HS-5 (cell line): ENCODE data around the gene SEZ6L.
"Not testable (repeated sequence)": the region's sequence is repeated elsewhere in the genome, so short reads cannot be mapped to it uniquely, and the experiment has no call there.

Experiments used
- DNase-seq: peaks from one replicate; pipeline ENCODE4 v3.0.0-alpha.2; 2012; ENCODE audit warnings: low read depth

Gene SEZ6L

DNA sequence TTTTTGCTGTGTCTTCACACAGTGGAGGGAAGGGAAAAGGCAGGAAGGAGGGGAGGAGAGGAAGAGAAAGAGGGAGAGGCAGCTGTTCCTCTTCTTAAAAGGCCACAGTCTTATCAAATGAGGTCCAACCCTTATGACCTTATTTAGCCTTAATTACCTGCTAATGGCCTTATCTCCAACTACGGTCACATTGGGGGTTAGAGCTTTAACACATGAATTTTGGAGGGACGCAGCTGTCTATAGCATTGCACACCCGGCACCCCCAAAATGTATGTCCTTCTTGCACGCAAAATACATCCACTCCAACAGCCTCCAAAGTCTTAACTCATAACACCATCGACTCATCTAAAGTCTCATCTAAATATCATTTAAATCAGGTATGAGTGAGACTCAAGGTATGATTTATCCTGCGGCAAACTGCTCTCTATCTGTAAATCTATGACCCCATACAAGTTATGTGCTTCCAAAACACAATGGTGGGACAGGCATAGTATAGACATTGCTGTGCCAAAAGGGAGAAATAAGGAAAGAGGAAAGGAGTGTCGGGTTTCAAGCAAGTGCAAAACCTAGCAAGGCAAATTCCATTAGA, 214.8 kb downstream of the SEZ6L start:
- no peak for DNase-seq

DNA sequence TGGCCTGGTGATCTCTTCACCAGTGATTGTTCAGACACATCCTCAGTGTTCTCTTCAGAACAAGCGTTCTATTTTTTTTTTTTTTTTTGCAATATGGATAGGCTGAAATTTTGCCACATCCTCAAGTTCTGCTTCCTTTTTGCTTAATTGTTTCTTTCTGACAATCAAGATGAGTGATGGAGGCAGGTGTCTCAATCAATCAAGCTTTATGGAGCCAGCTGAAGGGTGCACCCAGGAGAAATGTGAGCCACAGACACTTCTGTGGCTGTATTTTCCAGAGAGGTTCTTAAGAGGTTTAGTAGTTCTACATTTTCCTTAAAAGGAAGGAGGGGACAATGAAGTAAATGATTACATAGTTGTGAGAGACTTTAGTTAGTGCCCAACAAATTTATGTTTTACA, 215.9 kb downstream of the SEZ6L start:
- no peak for DNase-seq

GRCh38 chr22:26389125-26389524, 219.9 kb downstream of the SEZ6L start:
- no peak for DNase-seq

DNA sequence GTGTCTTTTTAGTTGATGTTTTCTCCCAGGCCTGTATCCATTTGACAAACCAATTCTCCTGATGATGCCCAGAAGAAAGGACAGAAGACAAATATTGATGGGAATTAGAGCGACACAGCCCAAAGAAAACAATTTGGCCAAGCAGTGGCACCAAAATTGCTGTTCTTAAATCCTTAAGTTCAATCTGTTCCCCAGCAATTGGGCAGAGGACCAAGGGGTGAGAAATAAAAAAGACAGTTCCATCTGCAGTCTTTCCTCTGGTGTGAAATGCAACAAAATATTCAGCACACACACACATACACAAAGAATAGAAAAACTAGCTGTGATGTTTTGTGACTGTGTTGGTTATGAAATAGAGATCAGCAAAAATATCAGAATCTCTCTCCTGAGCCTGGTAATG, 221.8 kb downstream of the SEZ6L start:
- DNase-seq: no peak

DNA sequence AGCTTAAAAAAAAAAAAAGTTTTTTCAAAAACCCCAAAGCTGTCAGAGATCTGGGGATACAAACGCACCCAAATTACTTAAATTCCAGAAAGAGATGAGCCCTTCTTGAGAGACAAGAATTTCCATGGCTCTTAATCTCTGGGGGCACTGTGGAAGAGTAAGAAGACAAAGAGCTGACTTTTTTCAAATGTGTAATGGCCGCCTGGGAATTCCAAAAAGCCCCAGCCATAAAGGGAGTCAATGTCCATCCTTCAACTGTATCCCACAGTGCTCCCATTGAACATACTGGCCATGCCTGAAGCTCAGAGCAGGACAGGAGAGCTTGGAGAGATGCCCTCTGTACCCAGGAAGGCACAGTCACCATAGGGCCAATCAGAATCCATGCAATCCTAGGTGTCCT, 222.4 kb downstream of the SEZ6L start:
- DNase-seq: no peak

- DNase-seq: no peak
Measured at GRCh38 chr22:26393929-26394328, 224.7 kb downstream of the SEZ6L start.

DNA sequence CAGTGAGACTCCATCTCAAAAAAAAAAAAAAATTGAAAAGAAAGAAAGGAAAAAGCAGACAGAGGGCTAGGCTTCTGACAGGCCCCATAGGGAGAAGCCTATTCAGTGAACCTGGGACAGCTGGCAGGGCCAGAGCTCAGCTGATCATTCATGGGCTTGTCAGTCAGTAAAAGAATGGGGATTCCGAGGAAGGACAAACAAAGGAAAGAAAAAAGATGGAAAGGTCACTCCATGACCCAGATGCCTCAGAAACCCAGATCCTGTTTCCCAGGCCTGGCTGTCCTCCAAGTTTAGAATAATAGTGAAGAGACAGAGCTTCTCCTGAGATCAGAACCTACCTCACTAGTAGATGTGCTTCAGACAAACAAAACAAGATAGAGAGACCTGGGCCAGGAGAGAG, 225.5 kb downstream of the SEZ6L start:
- no peak for DNase-seq

DNA sequence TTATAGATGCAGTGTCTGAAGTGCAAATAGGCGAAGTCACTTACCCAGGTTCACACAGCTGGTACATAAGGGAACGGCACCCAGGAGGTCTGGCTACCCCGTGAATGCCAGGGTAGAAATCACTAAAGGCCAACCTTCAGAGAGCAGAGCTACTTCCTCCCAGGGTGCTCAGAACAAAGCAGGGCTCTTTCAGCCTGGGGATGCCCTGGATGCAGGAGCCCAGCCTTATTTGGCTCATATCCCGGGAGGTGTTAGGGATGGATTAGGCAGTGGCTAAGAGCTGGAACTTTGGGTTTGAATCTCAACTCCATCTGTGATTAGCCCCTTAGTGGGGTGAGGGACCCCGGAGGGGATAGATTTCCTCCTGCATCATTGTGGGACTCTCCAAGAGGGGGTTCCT, 226.7 kb downstream of the SEZ6L start:
- no peak for DNase-seq

- DNase-seq: peak; percentile 50
Measured at GRCh38 chr22:26398741-26399153, 229.5 kb downstream of the SEZ6L start.

- no peak for DNase-seq
Measured at GRCh38 chr22:26399289-26399688, 230.0 kb downstream of the SEZ6L start.

- no peak for DNase-seq
Measured at GRCh38 chr22:26401726-26402125, 232.5 kb downstream of the SEZ6L start.

- no peak for DNase-seq
Measured at GRCh38 chr22:26404851-26405421, 235.7 kb downstream of the SEZ6L start.

GRCh38 chr22:26406118-26406517, 236.9 kb downstream of the SEZ6L start:
- no peak for DNase-seq

GRCh38 chr22:26408562-26409220, 239.4 kb downstream of the SEZ6L start:
- not testable (repeated sequence) for DNase-seq

- no peak for DNase-seq
Measured at GRCh38 chr22:26409719-26410335, 240.6 kb downstream of the SEZ6L start.

- no peak for DNase-seq
Measured at GRCh38 chr22:26410386-26410785, 241.1 kb downstream of the SEZ6L start.

DNA sequence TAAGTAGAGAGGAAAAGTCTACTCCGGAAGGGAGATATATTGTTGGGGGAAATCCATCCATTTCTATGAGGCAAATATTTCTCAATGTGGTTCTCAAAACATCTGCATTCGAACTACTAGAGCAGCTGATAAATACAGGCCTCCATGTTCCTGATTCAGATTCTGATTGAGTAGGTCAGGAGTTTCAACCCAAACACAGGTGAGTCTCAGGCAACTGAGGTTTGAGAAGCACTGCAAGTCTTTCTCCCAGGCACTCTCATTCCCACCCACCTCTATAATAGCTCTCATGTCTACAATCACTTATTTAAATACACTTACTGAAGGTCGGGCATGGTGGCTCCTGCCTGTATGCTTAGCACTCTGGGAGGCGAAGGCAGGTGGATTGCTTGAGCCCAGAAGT, 245.1 kb downstream of the SEZ6L start:
- no peak for DNase-seq

- DNase-seq: no peak
Measured at GRCh38 chr22:26416256-26416655, 247.0 kb downstream of the SEZ6L start.

GRCh38 chr22:26416670-26417276, 247.5 kb downstream of the SEZ6L start:
- DNase-seq: peak; percentile 79

- DNase-seq: no peak
Measured at GRCh38 chr22:26417406-26417805, 248.1 kb downstream of the SEZ6L start.

- DNase-seq: no peak
Measured at GRCh38 chr22:26418620-26419019, 249.4 kb downstream of the SEZ6L start.

GRCh38 chr22:26426924-26427323, 257.7 kb downstream of the SEZ6L start:
- DNase-seq: no peak
